Body of pancreas (tissue), 4 donors: ENCODE data around the gene SLCO3A1.

Source experiments
- POLR2A ChIP-seq, 3 donors: fragments of 450-650 bp; IDR thresholded peaks; one replicate each; pipeline ENCODE4 v1.6.1; 2016; ENCODE audit warnings: antibody characterized with exemption in 3 of 3, mild to moderate bottlenecking in 2 of 3
- TF ChIP-seq, protein P1 (sequence below), 7 experiments: fragments of 450-650 bp in 4 of 7; fragments of 200-600 bp in 3 of 7; sonication (generic) in 3 of 7; IDR thresholded peaks; one replicate each; pipeline ENCODE4 v1.5.1; 2016 to 2019; ENCODE audit warnings: antibody characterized with exemption in 7 of 7

DNA sequence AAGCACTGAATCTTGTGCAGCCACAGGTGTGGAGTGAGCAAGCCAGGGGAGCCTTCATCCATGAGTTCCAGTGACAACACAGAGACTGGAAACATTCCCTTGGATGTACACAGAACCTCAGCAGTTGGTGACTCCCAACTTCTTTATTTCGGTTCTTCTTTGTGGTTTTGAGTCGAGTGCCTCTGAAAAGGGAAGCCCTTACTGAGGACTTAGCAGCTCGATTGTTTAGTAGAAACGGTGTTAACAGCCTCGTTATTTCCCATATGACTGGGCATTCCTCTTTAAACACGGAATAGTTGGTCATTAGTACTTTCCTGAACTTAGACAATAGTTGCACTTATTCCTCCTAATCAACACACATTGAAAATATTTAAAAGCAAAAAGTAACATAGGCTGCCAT lies 7.7 kb downstream of the SLCO3A1 start:
- TF ChIP-seq, protein P1, sequence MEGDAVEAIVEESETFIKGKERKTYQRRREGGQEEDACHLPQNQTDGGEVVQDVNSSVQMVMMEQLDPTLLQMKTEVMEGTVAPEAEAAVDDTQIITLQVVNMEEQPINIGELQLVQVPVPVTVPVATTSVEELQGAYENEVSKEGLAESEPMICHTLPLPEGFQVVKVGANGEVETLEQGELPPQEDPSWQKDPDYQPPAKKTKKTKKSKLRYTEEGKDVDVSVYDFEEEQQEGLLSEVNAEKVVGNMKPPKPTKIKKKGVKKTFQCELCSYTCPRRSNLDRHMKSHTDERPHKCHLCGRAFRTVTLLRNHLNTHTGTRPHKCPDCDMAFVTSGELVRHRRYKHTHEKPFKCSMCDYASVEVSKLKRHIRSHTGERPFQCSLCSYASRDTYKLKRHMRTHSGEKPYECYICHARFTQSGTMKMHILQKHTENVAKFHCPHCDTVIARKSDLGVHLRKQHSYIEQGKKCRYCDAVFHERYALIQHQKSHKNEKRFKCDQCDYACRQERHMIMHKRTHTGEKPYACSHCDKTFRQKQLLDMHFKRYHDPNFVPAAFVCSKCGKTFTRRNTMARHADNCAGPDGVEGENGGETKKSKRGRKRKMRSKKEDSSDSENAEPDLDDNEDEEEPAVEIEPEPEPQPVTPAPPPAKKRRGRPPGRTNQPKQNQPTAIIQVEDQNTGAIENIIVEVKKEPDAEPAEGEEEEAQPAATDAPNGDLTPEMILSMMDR (IDR thresholded peaks at IDR 0.05), result no peak
- TF ChIP-seq POLR2A (IDR thresholded peaks at IDR 0.05), result no peak
